D341Med (cell line): ENCODE results near the gene FLNB.
A peak's percentile ranks its signal among the peaks of the same experiment; 100 is the strongest.
"Not testable (repeated sequence)": the region's sequence is repeated elsewhere in the genome, so short reads cannot be mapped to it uniquely, and the experiment has no call there.

ENCODE experiments used
- DNase-seq: peaks from one replicate; pipeline ENCODE4 v3.0.0; 2012; ENCODE audit warnings: low spot score

Gene FLNB

GRCh38 chr3:58180940-58181587, 172.8 kb downstream of the FLNB start:
- DNase-seq, result no peak

GRCh38 chr3:58183221-58183620, 175.0 kb downstream of the FLNB start:
- DNase-seq, result no peak

GRCh38 chr3:58183891-58184290, 175.7 kb downstream of the FLNB start:
- DNase-seq, result no peak

- DNase-seq, result no peak
These were observed 176.2 kb downstream of the FLNB start for GRCh38 chr3:58184309-58184981.

GRCh38 chr3:58184982-58185360, 176.7 kb downstream of the FLNB start:
- no peak for DNase-seq

GRCh38 chr3:58188173-58188564, 179.9 kb downstream of the FLNB start:
- DNase-seq, result no peak

GRCh38 chr3:58188921-58189451, 180.8 kb downstream of the FLNB start:
- DNase-seq, result no peak

- DNase-seq, result no peak
These were observed 181.5 kb downstream of the FLNB start for GRCh38 chr3:58189691-58190090.

GRCh38 chr3:58190291-58190690, 182.1 kb downstream of the FLNB start:
- DNase-seq, result no peak

- DNase-seq, result no peak
These were observed 182.7 kb downstream of the FLNB start for GRCh38 chr3:58190882-58191281.

GRCh38 chr3:58191361-58191991, 183.3 kb downstream of the FLNB start:
- DNase-seq, result no peak

GRCh38 chr3:58192069-58192468, 183.8 kb downstream of the FLNB start:
- DNase-seq, result no peak

GRCh38 chr3:58193682-58194407, 185.6 kb downstream of the FLNB start:
- DNase-seq, result no peak

GRCh38 chr3:58197588-58197987, 189.4 kb downstream of the FLNB start:
- no peak for DNase-seq

- DNase-seq, result no peak
These were observed 190.1 kb downstream of the FLNB start for GRCh38 chr3:58198362-58198761.

GRCh38 chr3:58198804-58199203, 190.6 kb downstream of the FLNB start:
- DNase-seq, result no peak

- no peak for DNase-seq
These were observed 192.0 kb downstream of the FLNB start for GRCh38 chr3:58200121-58200709.

GRCh38 chr3:58200846-58201355, 192.7 kb downstream of the FLNB start:
- no peak for DNase-seq

- DNase-seq, result not testable (repeated sequence)
These were observed 193.2 kb downstream of the FLNB start for GRCh38 chr3:58201451-58201850.

GRCh38 chr3:58202917-58203360, 194.7 kb downstream of the FLNB start:
- DNase-seq, result peak; percentile 50

GRCh38 chr3:58203541-58203940, 195.3 kb downstream of the FLNB start:
- no peak for DNase-seq

- no peak for DNase-seq
These were observed 196.5 kb downstream of the FLNB start for GRCh38 chr3:58204720-58205119.
